Trophoblast cell (in vitro differentiated cells and primary cell): Measurements from ENCODE around the gene MLST8.

Experiments used
- DNase-seq, 2 donors: peaks; one replicate each; pipeline ENCODE4 v3.0.0-alpha.2; 2016
- H2AFZ ChIP-seq: 2 replicates; pipeline ENCODE4 v1.6.1; 2013; ENCODE audit warnings: low read length, moderate library complexity, mild to moderate bottlenecking; ENCODE audit not compliant: insufficient read depth, poor library complexity
- H2AK5ac ChIP-seq: 2 replicates; pipeline ENCODE4 v1.6.1; 2013; ENCODE audit warnings: mild to moderate bottlenecking, low read length
- H2BK120ac ChIP-seq: 2 replicates; pipeline ENCODE4 v1.6.1; 2013; ENCODE audit warnings: low read length, mild to moderate bottlenecking, moderate library complexity; ENCODE audit not compliant: insufficient read depth, poor library complexity
- H2BK12ac ChIP-seq: 2 replicates; pipeline ENCODE4 v1.6.1; 2013; ENCODE audit warnings: mild to moderate bottlenecking, low read length, moderate library complexity
- H2BK5ac ChIP-seq: 2 replicates; pipeline ENCODE4 v1.6.1; 2013; ENCODE audit warnings: low read length, low read depth, moderate library complexity, mild to moderate bottlenecking; ENCODE audit not compliant: poor library complexity
- H3K14ac ChIP-seq: 2 replicates; pipeline ENCODE4 v1.6.1; 2013; ENCODE audit warnings: mild to moderate bottlenecking, low read length
- H3K18ac ChIP-seq: 2 replicates; pipeline ENCODE4 v1.6.1; 2013; ENCODE audit warnings: mild to moderate bottlenecking, low read length
- H3K23ac ChIP-seq: 2 replicates; pipeline ENCODE4 v1.6.1; 2013; ENCODE audit warnings: low read length
- H3K27ac ChIP-seq: 2 replicates; pipeline ENCODE4 v1.5.1; 2013; ENCODE audit warnings: low read depth, mild to moderate bottlenecking, inconsistent platforms, low read length, moderate library complexity
- H3K27me3 ChIP-seq: 2 replicates; pipeline ENCODE4 v1.6.1; 2013; ENCODE audit warnings: inconsistent platforms, mild to moderate bottlenecking, low read length, moderate library complexity; ENCODE audit not compliant: insufficient read depth
- H3K36me3 ChIP-seq, 2 experiments: 1 replicate in 1 of 2; 2 replicates in 1 of 2; pipeline ENCODE4 v1.6.1; 2013; ENCODE audit warnings: low read length in 2 of 2, mild to moderate bottlenecking in 2 of 2, moderate library complexity in 1 of 2; ENCODE audit not compliant: insufficient read depth in 2 of 2, control insufficient read depth in 1 of 2
- H3K4ac ChIP-seq: 2 replicates; pipeline ENCODE4 v1.6.1; 2013; ENCODE audit warnings: low read depth, mild to moderate bottlenecking, low read length, moderate library complexity
- H3K4me1 ChIP-seq, 2 experiments: 1 replicate in 1 of 2; 2 replicates in 1 of 2; pipeline ENCODE4 v1.6.1; 2013; ENCODE audit warnings: low read length in 2 of 2, mild to moderate bottlenecking in 2 of 2, moderate library complexity in 1 of 2; ENCODE audit not compliant: insufficient read depth in 2 of 2, control insufficient read depth in 1 of 2
- H3K4me2 ChIP-seq: 2 replicates; pipeline ENCODE4 v1.6.1; 2013; ENCODE audit warnings: inconsistent platforms, mild to moderate bottlenecking, low read length, moderate library complexity
- H3K4me3 ChIP-seq: 2 replicates; pipeline ENCODE4 v1.5.1; 2013; ENCODE audit warnings: mild to moderate bottlenecking, low read depth, low read length, inconsistent platforms
- H3K79me1 ChIP-seq: one replicate; pipeline ENCODE4 v1.6.1; 2013; ENCODE audit warnings: low read length
- H3K79me2 ChIP-seq: 2 replicates; pipeline ENCODE4 v1.6.1; 2013; ENCODE audit warnings: low read length, mild to moderate bottlenecking; ENCODE audit not compliant: control insufficient read depth, insufficient read depth, poor library complexity
- H3K9ac ChIP-seq: 2 replicates; pipeline ENCODE4 v1.6.1; 2013; ENCODE audit warnings: mild to moderate bottlenecking, low read length
- H3K9me3 ChIP-seq: 2 replicates; pipeline ENCODE4 v1.6.1; 2013; ENCODE audit warnings: low read depth, mild to moderate bottlenecking, control low read depth, inconsistent platforms, low read length; ENCODE audit not compliant: insufficient read depth
- H4K12ac ChIP-seq: 2 replicates; pipeline ENCODE4 v1.6.1; 2013; ENCODE audit warnings: low read depth, mild to moderate bottlenecking, low read length, moderate library complexity
- H4K8ac ChIP-seq: 2 replicates; pipeline ENCODE4 v1.6.1; 2013; ENCODE audit warnings: low read depth, mild to moderate bottlenecking, low read length, moderate library complexity
- H4K91ac ChIP-seq: one replicate; pipeline ENCODE4 v1.6.1; 2013; ENCODE audit warnings: low read depth, mild to moderate bottlenecking, low read length, moderate library complexity
- WGBS: extraction: QIAGEN DNeasy Blood & Tissue Kit; methylation state at CpG from one replicate; pipeline ENCODE4 v1.1.7; 2013; ENCODE audit warnings: missing lambda C conversion rate; ENCODE audit not compliant: insufficient read length, insufficient coverage; ENCODE audit errors: extremely low coverage; 5-methylcytosine and 5-hydroxymethylcytosine counted together

Gene MLST8

GRCh38 chr16:2190659-2191445 lies 14.4 kb upstream of the MLST8 start:
- no peak overlapping the region for H4K91ac ChIP-seq
- no peak overlapping the region for H3K18ac ChIP-seq
- H3K27me3 ChIP-seq, result peaks cover 9% of the 10 kb centered on the region
- no peak overlapping the region for H3K14ac ChIP-seq
- H2AFZ ChIP-seq, result no peak overlapping the region
- H3K79me1 ChIP-seq, result no peaks in the 10 kb centered on the region
- H3K4me3 ChIP-seq, result no peak overlapping the region
- no peak overlapping the region for H3K4ac ChIP-seq
- DNase-seq, result no peak
- no peak overlapping the region for H4K12ac ChIP-seq
- no CpG with 5 or more reads among the region's 25 CpGs for WGBS
- peaks cover 2% of the 10 kb centered on the region for H3K9me3 ChIP-seq
- H2BK120ac ChIP-seq, result no peak overlapping the region
- H3K23ac ChIP-seq, result no peak overlapping the region
- H4K8ac ChIP-seq, result no peak overlapping the region
- H3K79me2 ChIP-seq, result no peaks in the 10 kb centered on the region
- H3K4me1 ChIP-seq, result no peaks in the 10 kb centered on the region
- no peak overlapping the region for H2AK5ac ChIP-seq
- H2BK12ac ChIP-seq, result no peak overlapping the region
- H3K9ac ChIP-seq, result no peak overlapping the region
- no peaks in the 10 kb centered on the region for H3K36me3 ChIP-seq
- H3K27ac ChIP-seq, result no peak overlapping the region
- H3K4me2 ChIP-seq, result no peak overlapping the region
- H2BK5ac ChIP-seq, result no peak overlapping the region

GRCh38 chr16:2191446-2191706 lies 13.9 kb upstream of the MLST8 start:
- Histone ChIP-seq H3K4ac (no peak overlapping the region), H4K8ac (no peak overlapping the region), H3K4me1 (no peaks in the 10 kb centered on the region), H3K14ac (no peak overlapping the region), H4K91ac (no peak overlapping the region), H2BK5ac (no peak overlapping the region), H3K4me3 (no peak overlapping the region), H3K27me3 (peaks cover 13% of the 10 kb centered on the region), H3K9ac (no peak overlapping the region), H3K18ac (no peak overlapping the region), H3K27ac (no peak overlapping the region), H3K36me3 (no peaks in the 10 kb centered on the region), H4K12ac (no peak overlapping the region), H3K4me2 (no peak overlapping the region), H3K79me1 (no peaks in the 10 kb centered on the region), H2BK120ac (no peak overlapping the region), H2BK12ac (no peak overlapping the region), H2AFZ (no peak overlapping the region), H3K79me2 (no peaks in the 10 kb centered on the region), H3K9me3 (peaks cover 2% of the 10 kb centered on the region), H3K23ac (no peak overlapping the region), H2AK5ac (no peak overlapping the region)
- no CpG with 5 or more reads among the region's 11 CpGs for WGBS
- DNase-seq, result no peak

GRCh38 chr16:2194166-2194834 lies 11.0 kb upstream of the MLST8 start:
- no peaks in the 10 kb centered on the region for H3K79me1 ChIP-seq

GRCh38 chr16:2194852-2195321 lies 10.4 kb upstream of the MLST8 start:
- Histone ChIP-seq H3K14ac (no peak overlapping the region), H2AFZ (no peak overlapping the region), H4K8ac (no peak overlapping the region), H3K79me1 (no peaks in the 10 kb centered on the region), H3K27ac (no peak overlapping the region), H3K9ac (no peak overlapping the region), H3K23ac (no peak overlapping the region), H3K36me3 (no peaks in the 10 kb centered on the region), H3K18ac (no peak overlapping the region), H2AK5ac (no peak overlapping the region), H3K9me3 (peaks cover 5% of the 10 kb centered on the region), H3K4me3 (no peak overlapping the region), H2BK120ac (no peak overlapping the region), H2BK12ac (no peak overlapping the region), H3K4me2 (no peak overlapping the region), H3K27me3 (peaks cover 27% of the 10 kb centered on the region), H4K12ac (no peak overlapping the region), H3K4me1 (no peaks in the 10 kb centered on the region), H2BK5ac (no peak overlapping the region), H3K4ac (no peak overlapping the region), H4K91ac (no peak overlapping the region), H3K79me2 (no peaks in the 10 kb centered on the region)
- WGBS, result no CpG with 5 or more reads among the region's 10 CpGs
- DNase-seq, result peak; percentile 56 to 78

More at GRCh38 chr16:2194166-2194834, 11.0 kb upstream of the MLST8 start:
- no peak overlapping the region for H3K23ac ChIP-seq
- no peak overlapping the region for H4K8ac ChIP-seq
- DNase-seq, result peak in 1 of 2 donors; percentile 15
- peaks cover 27% of the 10 kb centered on the region for H3K27me3 ChIP-seq
- no peak overlapping the region for H2AK5ac ChIP-seq
- no peak overlapping the region for H2AFZ ChIP-seq
- no peak overlapping the region for H2BK12ac ChIP-seq
- no peak overlapping the region for H3K9ac ChIP-seq
- no peak overlapping the region for H3K4ac ChIP-seq
- H2BK120ac ChIP-seq, result no peak overlapping the region
- H3K36me3 ChIP-seq, result no peaks in the 10 kb centered on the region
- no peak overlapping the region for H3K27ac ChIP-seq
- no peak overlapping the region for H2BK5ac ChIP-seq
- no peak overlapping the region for H3K4me3 ChIP-seq
- no peaks in the 10 kb centered on the region for H3K79me2 ChIP-seq
- no CpG with 5 or more reads among the region's 16 CpGs for WGBS
- H3K18ac ChIP-seq, result no peak overlapping the region
- no peak overlapping the region for H4K91ac ChIP-seq
- no peak overlapping the region for H3K4me2 ChIP-seq
- H3K14ac ChIP-seq, result no peak overlapping the region
- H3K4me1 ChIP-seq, result no peaks in the 10 kb centered on the region
- H3K9me3 ChIP-seq, result peaks cover 5% of the 10 kb centered on the region
- no peak overlapping the region for H4K12ac ChIP-seq
